Nasal cavity respiratory epithelium epithelial cell of viscerocranial mucosa (primary cell): ENCODE data around the gene RAI2. TPM values are rescaled to one million over a fixed set of nuclear protein-coding genes. Genes with fewer than 3 reads are reported as not detected.

Experiments used
- total RNA-seq: library from RNA; depleted of rRNA; stranded (reverse); fragments of >200 nt; gene quantifications from 2 replicates; pipeline ENCODE4 v1.2.3, GENCODE V29; 2014

The RAI2 gene
- total RNA-seq, result 0.07 TPM in 1 of 2 replicates, not detected in the other

DNA sequence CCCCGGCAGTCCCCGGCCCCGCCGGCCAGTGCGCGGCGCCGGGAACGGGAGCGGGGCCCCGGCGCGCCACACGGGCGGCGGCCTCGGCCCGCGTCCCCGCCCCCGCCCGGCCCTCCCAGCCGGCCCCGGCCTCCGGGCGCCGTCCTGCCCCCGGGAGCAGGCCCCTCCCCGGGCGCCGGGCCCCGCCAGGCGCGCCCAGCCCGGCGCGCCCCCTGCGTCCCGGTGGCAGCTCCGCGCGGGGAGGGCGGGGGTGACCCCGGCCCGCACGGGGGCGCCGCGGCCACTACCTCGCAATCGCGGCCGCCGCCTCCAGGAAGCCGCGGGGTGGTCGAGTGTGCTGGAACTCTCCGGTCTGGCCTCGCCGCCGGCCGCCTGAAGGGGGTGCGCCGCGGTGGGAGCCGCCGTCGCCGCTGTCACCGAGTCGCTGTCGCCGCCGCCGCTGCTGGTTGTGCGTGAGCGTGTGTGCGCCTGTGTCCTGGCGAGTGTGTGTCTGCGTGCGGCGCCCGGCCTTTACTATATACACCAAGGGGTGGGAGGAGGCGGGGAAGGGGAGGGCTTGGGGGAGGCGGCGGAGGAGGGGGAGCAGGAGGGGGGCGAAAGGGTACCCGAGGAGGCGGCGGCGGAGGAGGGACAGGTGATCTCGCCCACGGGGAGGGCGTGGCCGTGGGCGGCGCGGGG lies at the start of gene RAI2:
Gene RAI2, minus strand, starts transcription at position 488 of the 678 bp plus-strand sequence. CDS start 59,288 bp downstream, outside the sequence.

Other genes starting within 250 kb of the RAI2 start
- 6.5 and 10.9 TPM in 2 replicates for gene SCML1, start 123.8 kb downstream of the RAI2 start, total RNA-seq